Stimulated activated CD4-positive, alpha-beta T cell treated with anti-CD3 and anti-CD28 coated beads, Interleukin-2, amount 100 ng/mL, for 4 hours (primary cell): ENCODE results near the gene LDB2.

Source experiments
- DNase-seq: peaks from one replicate; pipeline ENCODE4 v3.0.0-alpha.2; 2020; ENCODE audit warnings: low read depth

LDB2 gene

GRCh38 chr4:16483540-16483939 lies 414.9 kb downstream of the LDB2 start:
- DNase-seq, result no peak

GRCh38 chr4:16480011-16480410 lies 418.4 kb downstream of the LDB2 start:
- DNase-seq, result no peak

GRCh38 chr4:16472537-16472936 lies 425.9 kb downstream of the LDB2 start:
- DNase-seq, result no peak

GRCh38 chr4:16467061-16467460 lies 431.4 kb downstream of the LDB2 start:
- no peak for DNase-seq

- DNase-seq, result no peak
Observed at GRCh38 chr4:16466581-16466980, 431.9 kb downstream of the LDB2 start.

GRCh38 chr4:16464651-16465050 lies 433.8 kb downstream of the LDB2 start:
- no peak for DNase-seq

GRCh38 chr4:16462656-16463055 lies 435.8 kb downstream of the LDB2 start:
- DNase-seq, result no peak

- no peak for DNase-seq
Observed at GRCh38 chr4:16461362-16461761, 437.1 kb downstream of the LDB2 start.

- no peak for DNase-seq
Observed at GRCh38 chr4:16457944-16458343, 440.5 kb downstream of the LDB2 start.
